Epithelial cell of proximal tubule (primary cell): ENCODE data around the gene PRDM16. TPM values are rescaled to one million over a fixed set of nuclear protein-coding genes. Genes with fewer than 3 reads are reported as not detected.

Source experiments
- DNase-seq: peaks from one replicate; pipeline ENCODE4 v3.0.0-alpha.2; 2011; ENCODE audit warnings: low read depth
- H3K4me3 ChIP-seq: 2 replicates; pipeline ENCODE4 v1.5.1; 2011; ENCODE audit warnings: low read depth, mild to moderate bottlenecking, low read length
- total RNA-seq: library from RNA; depleted of rRNA; stranded (reverse); fragments of >200 nt; gene quantifications from 2 replicates; pipeline ENCODE4 v1.2.3, GENCODE V29; 2015
- TF ChIP-seq, protein P1 (sequence below): conservative IDR thresholded peaks from 2 replicates; pipeline ENCODE4 v1.5.1; 2012; ENCODE audit warnings: low read depth, mild to moderate bottlenecking, low read length

PRDM16 gene
- total RNA-seq, 1 donor from 2014 or later, result 0.06 TPM

DNA sequence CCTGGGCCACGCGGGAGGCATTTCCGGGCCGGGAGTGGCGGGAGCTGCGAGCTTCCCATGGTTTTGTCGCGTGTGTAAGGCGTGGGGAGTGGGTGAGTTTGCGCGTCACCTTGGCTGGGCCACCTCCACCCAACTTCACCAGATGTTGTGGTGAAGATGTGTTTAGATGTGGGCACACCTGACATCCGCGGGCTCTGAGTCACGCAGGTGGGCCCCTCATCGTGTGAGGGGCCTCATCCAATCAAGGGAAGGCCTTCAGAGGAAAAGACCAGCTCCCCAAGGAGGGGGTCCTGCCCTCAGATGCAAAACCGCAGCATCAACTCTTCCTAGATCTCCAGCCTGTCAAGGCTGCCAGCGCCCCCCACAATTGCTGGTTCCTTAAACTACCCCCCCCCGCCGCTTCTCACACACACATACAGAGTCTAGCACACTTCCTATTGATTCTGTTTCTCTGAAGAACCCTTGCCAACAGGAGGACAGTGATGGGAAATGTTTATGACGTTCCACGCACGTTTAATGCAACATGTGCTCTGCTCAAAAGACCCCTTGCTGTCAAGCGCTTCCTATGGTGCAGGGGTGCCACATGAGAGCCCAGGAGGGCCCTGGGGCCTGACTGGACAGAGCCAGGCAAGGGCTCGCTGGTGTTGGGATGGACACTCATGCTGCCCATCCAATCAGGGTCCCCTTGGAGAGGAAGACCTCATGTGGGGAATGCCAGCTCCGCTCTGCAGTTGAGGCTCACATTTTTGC, 35.8 kb upstream of the PRDM16 start:
- TF ChIP-seq, protein P1, sequence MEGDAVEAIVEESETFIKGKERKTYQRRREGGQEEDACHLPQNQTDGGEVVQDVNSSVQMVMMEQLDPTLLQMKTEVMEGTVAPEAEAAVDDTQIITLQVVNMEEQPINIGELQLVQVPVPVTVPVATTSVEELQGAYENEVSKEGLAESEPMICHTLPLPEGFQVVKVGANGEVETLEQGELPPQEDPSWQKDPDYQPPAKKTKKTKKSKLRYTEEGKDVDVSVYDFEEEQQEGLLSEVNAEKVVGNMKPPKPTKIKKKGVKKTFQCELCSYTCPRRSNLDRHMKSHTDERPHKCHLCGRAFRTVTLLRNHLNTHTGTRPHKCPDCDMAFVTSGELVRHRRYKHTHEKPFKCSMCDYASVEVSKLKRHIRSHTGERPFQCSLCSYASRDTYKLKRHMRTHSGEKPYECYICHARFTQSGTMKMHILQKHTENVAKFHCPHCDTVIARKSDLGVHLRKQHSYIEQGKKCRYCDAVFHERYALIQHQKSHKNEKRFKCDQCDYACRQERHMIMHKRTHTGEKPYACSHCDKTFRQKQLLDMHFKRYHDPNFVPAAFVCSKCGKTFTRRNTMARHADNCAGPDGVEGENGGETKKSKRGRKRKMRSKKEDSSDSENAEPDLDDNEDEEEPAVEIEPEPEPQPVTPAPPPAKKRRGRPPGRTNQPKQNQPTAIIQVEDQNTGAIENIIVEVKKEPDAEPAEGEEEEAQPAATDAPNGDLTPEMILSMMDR, result no peak
- H3K4me3 ChIP-seq, result no peak overlapping the region
- no peak for DNase-seq

DNA sequence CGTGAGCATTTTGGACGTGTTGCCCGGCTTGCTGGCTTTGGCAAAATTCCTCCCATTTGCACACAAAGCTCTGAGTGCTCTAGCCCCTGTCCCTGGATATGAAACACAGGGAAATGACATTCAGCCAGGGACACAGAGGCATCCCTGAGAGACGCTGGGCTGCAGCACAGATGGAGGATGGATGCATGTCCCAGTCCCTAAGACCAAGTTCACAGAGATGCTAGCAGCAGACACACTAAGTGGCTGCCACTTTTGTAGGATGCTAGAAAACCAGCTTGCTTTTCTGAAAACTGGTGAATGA, 35.3 kb upstream of the PRDM16 start:
- TF ChIP-seq, protein P1, result no peak
- no peak for DNase-seq
- no peak overlapping the region for H3K4me3 ChIP-seq

DNA sequence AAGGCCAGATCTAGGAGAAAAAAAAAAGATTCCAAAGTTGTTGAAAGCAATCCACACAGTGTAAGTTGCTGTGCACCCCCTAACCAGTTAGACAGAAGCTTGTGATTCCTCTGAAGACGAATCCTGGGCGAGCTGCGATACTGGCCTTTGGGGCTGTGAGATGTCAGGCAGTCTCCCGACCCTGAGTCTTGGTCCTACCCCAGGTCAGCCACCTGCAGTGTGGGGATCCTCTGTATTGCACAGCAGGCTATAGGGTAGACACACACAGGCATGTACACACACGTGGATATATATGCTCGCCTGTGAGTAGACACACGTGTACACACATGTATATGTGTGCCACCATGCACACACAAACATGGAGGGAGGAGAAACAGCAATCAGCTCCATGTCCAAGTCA, 34.8 kb upstream of the PRDM16 start:
- H3K4me3 ChIP-seq, result no peak overlapping the region
- TF ChIP-seq, protein P1, result no peak
- DNase-seq, result no peak

DNA sequence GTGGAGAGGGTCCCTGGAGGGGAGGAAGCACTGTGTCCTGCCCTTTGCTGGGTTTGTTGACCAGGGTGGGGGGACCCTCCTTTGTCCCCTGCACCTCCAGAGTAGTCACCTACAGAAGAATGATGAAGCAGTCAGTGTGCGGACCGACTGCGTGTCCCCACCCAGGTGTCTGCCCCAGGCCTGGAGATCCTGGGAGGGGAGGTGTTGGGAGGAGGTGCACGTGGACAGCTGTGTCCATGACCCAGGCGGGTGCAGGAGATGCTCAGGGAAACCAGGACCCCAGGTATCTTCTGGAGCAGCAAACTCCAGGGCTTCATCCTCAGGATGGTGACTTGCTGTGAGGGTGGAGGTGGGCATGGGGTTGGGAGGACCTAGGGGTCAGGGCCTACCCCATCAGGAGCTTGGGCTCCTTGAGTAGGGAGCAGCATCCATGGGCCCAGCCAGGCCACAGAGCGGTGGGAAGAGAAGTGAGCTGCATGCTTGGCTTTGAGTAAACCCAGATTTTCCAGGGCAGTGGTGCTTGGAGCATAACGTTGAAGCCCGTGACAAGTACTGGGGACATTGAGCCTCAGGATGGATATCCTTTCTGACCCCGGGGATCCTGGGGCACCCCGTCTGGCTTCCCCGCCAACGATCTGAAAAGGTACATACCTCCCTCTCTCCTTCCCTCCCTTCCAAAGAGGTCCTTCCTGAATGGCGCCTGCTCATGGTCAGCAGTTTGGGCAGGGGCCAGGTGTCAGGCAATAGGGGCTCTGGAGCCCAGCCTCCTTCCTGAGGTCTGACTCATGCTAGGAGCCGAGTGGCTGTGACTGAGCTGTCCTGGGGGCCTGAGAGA, 34.1 kb upstream of the PRDM16 start:
- TF ChIP-seq, protein P1, result no peak
- DNase-seq, result no peak
- H3K4me3 ChIP-seq, result no peak overlapping the region

DNA sequence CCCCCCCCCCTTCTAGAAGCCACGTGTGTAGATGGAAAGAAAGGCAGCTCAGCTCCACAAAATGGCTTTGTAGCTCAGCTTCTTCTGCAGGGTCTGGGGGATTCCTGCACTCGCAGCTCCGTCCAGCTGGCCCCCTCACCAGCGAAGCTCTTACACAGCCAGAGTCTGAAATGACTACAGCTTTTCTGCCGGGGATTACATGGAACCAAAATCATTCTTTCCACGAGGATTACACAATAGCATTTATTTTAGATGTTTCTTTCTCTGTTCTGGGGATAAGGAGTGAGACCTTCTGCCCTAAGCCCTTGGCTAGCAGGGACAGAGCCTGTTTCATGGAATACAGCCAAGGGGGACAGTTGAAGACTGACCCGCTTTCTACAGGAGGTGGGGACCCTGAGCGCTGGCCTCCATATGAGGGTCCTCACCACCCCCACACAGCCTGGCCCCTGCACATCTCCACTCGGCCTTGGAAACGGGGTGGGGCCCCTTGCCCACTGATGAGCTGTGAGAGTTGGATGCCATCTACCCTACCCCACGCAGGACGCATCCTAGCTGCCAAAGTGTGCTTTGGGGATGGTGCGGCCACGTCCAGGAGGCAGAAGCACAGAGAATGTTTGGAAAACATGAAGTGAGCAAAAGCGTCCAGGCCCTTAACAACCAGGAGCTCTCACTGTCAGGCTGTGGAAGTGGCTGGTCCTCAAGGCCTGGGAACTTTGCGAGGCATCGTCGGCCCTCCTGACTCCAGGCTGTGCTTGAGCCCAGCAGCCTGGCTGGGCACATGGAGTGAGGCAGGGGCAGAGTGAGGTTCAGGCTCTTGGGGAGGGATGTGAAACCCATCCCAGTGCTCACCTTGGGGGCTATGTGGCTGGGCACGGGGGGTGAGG, 33.2 kb upstream of the PRDM16 start:
- no peak for DNase-seq
- TF ChIP-seq, protein P1, result no peak
- H3K4me3 ChIP-seq, result no peak overlapping the region

DNA sequence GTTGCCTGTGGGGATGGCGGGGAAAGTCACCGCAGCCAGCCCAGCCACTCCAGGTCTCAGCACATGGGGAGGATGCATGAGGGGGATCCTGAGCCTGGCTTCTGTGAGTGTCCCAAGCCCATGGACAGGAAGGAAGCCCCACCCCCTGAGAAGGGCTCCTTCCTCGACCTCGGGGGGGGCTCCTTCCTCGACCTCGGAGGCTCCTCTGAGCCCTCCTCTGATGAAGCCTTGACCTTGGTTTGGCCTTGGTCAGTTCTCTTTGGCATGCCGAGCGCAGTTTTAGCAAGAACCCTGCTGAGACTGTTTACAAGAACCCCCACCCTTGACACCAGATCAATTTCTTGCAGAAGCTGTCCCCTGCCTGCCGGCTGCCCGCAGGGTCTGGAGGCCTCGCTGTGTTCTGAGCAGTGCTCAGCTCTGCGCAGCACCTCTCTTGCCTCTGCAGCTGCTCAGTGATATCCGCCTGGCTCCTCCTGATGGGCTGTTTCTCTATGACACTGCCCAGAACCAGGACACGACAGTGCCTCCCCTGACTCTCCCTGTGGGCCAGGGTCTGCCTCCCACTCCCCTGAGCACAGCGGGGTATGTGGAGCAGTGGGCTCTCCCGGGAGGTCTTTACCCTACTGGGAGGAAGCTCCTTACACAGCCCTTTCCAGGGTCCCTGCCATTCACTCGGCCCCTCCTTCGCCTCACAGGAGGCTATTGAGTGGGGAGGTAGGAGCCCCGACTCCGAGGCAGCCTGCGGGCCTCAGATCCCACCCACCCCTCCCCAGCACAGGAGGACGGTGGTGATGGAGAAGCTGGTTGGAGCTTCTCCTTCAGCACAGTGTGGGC, 32.3 kb upstream of the PRDM16 start:
- no peak for DNase-seq
- TF ChIP-seq, protein P1, result no peak
- no peak overlapping the region for H3K4me3 ChIP-seq
